GM12874 (cell line): ENCODE data around the gene BLVRB.

Experiments
- CTCF ChIP-seq: IDR thresholded peaks from 2 replicates; pipeline ENCODE4 v1.5.1; 2011; ENCODE audit warnings: low read depth, mild to moderate bottlenecking, control low read depth, low read length, moderate library complexity; ENCODE audit not compliant: insufficient read depth

The BLVRB gene

DNA sequence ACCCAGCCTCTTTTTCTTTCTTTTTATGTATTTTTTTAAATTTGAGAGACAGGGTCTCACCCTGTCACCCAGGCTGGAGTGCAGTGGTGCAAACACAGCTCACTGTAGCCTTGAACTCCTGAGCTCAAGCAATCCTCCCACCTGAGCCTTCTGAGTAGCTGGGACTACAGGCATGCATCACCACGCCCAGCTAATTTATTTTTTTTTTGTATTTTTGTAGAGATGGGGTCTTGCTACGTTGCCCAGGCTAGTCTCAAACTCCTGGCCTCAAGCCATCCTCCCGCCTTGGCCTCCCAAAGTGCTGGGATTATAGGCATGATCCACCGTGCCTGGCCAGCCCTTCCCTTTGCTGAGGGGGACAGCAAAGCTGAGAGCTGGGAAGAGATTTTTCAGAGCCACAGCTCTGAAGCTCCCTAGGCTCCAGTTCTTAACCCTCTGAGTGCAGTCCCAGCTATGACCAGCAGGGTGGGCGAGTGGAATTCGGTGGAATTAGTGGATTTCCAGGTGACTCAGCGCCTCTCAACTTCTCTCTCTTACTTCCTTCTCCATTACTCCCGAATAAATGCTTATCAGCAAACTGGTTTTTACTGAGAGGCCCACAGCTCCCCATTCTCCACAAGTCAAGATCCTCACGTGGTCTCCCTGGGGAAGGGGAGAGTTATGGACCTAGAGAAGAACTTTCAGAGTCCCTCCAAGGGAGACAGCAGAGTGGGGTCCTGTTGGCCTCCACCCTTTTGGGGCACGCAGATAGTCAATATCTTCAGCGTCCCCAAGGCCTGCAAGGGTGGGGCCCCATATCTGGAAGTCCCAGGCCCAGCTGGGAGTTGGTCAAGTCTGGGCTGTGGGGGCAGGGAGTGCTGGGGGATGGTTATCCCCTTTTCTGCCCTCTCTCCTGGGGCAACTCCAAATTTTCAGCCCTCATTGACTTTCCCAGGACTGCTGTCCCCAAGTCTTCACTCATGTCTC is 1.2 kb downstream of the BLVRB start:
- TF ChIP-seq CTCF: peak; percentile 81

- no peak for TF ChIP-seq CTCF
These were observed 3.8 kb downstream of the BLVRB start for GRCh38 chr19:40461669-40462221.

DNA sequence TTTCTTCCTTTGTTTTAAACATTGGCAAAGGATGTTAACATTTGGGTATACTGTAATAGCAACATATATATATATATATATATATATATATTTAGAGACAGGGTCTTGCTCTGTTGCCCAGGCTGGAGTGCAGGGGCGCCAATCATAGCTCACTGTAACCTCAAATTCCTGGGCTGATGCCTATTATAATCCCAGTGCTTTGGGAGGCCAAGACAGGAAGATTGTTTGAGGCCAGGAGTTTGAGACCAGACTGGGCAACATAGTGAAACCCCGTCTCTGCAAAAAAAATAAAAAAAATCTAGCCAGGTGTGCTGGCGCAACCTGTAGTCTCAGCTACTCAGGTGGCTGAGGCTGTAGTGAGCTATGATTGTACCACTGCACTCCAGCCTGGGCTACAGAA is 5.4 kb downstream of the BLVRB start:
- TF ChIP-seq CTCF: no peak

GRCh38 chr19:40458597-40458974 is 7.0 kb downstream of the BLVRB start:
- no peak for TF ChIP-seq CTCF

DNA sequence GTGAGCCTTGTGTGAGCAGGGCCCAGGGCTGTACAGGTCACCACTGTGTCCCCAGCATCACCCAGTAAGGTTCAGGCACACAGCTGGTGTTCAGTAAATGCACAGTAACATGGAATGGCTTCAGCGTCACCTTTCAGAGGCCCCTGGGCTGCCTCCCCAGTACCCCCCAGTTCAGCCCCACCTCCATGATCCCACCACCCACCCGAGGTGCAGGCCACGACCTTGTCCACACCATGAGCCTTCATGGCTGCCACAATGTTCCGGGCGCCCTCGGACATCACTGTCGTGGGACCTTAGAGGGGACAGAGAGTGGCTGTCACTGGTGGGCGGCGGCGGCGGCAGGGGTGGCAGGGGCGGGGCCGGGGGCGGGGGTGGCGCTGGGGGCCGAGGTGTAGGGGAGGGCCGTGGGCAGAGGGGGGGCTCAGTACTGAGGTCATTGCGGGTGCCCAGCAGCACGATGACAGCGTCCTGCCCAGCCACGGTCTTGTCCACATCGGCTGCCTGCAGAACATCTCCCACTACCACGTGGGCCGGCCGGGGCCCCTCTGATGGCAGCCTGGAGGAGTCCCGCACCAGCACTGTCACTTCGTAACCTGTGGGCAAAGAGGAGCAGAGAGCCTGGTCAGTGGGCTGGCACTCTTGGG is 7.5 kb downstream of the BLVRB start:
- no peak for TF ChIP-seq CTCF

DNA sequence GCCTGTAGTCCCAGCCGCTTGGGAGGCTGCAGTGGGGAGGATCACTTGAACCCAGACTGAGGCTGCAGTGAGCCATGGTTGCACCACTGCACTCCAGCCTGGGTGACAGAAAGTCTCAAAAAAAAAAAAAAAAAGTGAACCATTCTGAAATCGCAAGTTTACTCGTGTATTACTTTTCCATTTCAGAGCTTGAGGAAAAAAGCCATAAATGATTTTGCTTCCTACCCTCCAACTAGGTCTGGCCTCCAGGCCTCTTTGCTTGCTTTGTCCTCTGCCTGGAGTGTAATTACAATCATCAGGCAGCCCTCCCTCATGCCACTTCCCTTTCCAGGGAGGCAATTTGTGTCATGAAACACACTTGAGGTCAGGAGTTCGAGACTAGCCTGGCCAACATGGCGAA is 8.5 kb downstream of the BLVRB start:
- no peak for TF ChIP-seq CTCF

GRCh38 chr19:40453151-40453735 is 12.3 kb downstream of the BLVRB start:
- no peak for TF ChIP-seq CTCF
